Umbilical cord (tissue), 2 donors: ENCODE data around the gene SNRPB. TPM values are rescaled to one million over a fixed set of nuclear protein-coding genes. Genes with fewer than 3 reads are reported as not detected.

ENCODE experiments used
- DNase-seq: peaks from one replicate; pipeline ENCODE4 v3.0.0-alpha.2; 2015; ENCODE audit warnings: low spot score
- total RNA-seq: library from RNA; depleted of rRNA; stranded (reverse); fragments of >200 nt; gene quantifications from one replicate; pipeline ENCODE4 v1.2.3, GENCODE V29; 2014; ENCODE audit warnings: low replicate concordance; ENCODE audit not compliant: insufficient read depth

The SNRPB gene
- total RNA-seq, 1 donor from 2014 or later: 85.9 TPM

DNA sequence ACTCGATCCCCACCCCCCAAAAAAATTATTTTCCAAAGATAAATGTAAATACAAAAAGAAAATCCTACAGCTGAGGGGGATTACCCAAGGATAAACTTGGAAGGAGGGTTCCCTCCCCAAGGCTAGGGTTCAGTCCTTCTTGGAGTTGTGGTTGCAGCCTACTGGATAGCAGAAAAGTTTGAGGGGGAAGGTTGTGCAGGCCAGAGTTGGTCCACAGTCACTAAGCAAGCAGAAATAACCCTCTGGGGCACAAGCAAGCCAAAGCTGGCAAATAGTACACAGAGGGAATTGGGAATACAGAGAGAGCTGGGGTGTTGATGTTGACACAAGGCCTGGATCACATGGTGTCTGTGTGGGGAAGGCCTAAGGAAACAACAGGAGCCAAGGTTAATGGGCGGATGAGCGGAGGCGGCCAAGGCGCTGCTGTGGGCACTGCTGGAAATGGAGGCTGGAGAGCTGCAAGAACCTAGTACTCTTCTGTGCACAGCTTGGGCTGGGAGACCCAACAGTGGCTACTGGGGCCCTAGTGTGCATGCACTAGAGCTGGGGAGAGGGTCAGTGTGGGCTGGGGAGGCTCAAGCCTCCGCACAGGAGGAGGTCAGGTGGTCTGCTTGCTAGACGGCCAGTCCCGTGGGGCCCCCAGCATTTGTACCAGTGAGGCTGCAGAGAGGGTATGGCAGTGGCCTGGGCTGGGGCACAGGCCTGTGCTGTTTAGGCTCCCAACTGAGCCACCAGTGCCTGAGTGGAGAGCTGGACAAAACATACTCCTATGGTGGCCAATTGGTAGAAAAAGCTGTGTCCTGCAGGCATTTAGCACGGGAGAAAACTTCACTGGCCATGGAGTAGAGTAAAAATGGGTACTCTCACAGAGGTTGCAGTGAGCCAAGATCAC, 5.5 kb upstream of the SNRPB start:
- DNase-seq: no peak

DNA sequence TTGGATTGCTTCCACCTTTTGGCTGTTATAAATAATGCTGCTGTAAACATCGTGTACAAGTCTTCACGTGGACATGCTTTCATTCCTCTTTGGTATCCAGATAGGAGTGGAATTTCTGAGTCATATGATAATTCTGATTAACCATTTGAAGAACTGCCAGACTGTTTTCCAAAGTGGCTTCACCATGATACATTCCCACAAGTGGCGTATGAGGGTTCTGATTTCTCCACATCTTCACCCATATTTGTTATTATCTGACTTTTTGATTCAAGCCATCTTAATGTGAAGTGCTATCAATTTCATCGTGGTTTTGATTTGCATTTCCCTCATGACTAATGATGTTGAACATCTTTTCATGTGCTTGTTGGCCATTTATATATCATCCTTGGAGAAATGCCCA, 2.9 kb upstream of the SNRPB start:
- DNase-seq: no peak

DNA sequence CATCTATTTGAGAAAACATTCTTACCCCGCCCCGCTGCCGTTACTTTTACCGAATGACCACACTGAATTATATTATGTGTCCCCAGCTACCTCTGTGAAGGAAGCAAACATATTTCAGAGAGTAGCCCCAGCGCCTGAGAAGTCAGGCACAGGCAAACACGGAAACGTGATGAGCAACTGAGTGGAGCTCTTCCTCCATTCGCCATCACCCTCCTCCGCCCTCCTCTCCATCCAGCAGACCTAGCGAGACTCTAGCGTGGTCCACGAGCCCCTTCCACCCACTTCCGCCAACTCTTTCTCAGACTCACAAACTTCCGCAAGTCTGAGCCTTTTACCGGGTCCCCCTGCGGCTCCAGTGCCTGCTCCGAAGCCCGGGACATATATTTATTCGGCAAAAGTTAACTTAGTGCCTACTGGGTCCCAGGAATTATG, 582 bp downstream of the SNRPB start:
- DNase-seq: peak; percentile 69

DNA sequence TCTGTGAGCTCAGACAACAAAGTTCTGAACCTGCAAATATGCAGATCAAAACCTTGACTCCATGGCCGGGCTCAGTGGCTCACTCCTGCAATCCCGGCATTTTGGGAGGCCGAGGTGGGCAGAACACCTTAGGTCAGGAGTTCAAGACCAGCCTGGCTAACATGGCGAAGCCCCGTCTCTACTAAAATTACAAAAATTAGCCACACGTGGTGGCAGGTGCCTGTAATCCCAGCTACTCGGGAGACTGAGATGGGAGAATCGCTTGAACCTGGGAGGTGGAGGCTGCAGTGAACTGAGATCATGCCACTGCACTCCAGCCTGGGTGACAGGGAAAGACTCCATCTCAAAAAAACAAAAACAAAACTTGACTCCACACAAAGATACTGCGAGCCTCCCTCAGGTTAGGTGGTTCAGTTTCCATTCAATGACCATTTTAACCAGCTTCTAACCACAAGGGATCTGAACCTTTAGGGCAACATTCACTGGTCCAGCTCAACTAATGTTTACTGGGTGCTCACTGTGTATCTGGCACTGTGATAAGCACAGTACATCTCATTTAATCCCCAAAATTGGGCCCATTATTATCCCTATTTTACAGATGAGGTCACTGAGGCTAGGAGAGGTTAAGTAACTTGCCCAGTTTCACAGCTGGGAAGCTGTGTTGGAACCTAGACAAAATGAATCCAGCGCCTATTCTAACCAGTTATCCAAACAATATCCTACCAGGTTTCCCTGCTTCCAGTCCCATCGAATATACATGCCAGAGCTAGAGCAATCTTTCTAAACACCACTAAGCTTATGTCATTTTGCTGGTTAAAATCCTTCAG, 1.8 kb downstream of the SNRPB start:
- no peak for DNase-seq

GRCh38 chr20:2467412-2467811, 3.2 kb downstream of the SNRPB start:
- DNase-seq: no peak

DNA sequence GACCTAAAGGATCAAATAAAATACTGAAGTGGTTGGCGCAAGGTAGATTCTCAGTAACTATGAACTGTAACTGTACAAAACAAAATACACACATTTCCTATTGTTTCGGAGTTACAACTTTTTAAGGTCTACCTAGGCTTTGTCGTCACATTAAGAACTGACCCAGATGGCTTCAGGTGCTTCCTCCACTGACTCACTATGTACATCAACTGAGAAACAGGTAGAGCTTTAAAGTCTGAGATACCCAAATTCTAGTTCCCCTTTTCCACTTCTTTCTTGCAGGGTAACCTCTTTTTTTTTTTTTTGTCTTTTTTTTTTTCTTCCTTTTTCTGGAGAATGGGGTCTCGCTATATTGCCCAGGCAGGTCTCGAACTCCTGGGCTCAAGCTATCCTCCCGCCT, 5.5 kb downstream of the SNRPB start:
- DNase-seq: no peak

DNA sequence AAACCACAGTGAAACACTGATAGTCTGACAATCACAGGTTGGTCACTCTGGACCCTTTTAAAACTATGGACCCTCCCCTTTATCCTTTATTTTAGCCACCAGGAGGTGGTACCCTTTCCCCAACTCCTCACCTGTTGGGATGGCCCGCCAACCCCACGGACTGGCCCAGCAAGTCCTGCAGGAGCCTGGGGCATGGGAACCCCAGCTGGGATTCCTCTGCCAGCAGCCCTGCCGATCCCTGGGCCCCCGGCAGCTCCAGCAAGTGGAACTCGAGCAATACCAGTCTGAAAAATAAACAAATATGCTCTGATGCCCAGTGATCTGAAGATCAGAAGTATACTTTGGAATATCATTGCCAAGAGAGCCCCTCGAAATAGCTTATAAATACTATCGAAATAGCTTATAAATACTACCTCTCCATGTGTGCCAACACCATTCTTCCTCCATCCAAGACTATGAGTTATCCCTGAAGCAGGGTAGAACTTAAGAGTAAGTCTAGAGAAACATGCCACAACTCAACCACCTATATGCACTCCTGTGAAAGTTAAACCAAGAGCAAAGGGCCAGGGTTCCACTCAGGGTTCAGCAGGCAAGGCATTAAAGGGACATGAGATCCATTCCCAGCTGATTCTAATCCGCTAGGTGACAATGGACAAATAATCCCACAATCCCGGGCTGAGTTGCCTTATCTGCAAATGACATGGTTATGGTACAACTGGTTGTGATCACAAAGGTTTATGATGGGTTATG, 6.8 kb downstream of the SNRPB start:
- DNase-seq: no peak

- no peak for DNase-seq
These were observed 8.1 kb downstream of the SNRPB start for GRCh38 chr20:2462484-2462883.

DNA sequence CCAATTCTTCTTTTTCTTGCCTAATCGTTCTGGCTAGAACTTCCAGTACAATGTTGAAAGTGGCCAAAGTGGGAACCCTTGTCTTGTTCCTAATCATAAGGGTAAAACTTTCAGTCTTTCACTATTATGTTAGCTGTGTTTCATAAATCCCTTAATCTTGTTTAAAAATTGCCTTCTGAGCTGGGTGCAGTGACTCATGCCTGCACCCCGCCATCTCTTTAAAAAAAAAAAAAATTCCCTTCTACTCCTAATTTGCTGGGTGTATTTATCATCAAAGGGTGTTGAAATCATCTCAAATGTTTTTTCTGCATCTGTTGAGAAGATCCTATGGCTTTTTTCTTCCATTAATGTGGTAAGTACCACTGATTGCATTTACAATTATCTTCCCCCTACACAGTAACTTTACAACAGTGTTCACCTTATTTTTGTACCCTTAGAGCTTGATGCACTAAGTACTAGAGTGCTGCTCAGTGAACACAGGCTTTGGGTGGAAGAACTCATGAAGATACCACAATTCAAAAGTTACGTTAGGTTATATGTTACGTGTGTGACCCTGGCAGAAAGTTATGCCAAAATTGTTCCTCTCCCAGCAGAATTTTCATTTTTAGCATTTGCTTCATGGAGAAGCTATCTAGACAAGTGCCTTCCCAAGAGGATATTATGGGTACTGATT, 9.7 kb downstream of the SNRPB start:
- DNase-seq: no peak

DNA sequence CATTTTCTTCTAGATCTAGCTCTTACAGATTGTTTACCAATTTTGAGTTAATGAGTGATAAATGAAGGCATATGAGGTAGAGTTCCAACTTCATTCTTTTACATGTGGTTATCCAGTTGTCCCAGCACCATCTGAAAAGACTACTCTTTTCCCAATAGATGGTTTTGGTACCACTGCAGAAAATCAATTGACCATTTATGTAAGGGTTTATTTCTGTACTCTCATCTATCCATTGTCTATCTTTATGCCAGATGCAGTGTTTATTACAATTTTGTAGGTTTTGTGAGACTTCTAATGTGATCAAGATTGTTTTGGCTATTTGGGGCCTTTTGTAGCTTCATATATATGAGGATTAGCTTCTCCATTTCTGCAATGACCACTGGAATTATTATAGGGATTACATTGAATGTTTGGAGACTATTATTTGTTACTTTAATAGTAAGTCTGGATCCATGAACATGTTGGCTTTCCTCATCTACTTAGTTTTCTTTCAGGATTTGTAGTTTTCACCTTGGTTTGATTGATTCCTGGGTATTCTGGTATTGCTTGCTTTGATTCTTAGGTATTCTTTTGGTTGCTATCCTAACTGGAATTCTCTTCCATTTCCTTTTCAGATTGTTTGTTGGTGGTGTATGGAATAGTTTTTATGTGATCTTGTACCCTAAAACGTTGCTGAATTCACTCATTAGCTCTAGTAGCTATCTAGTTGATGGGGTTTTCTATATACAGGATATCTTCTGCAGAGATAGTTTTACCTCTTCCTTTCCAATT, 10.4 kb downstream of the SNRPB start:
- DNase-seq: no peak

DNA sequence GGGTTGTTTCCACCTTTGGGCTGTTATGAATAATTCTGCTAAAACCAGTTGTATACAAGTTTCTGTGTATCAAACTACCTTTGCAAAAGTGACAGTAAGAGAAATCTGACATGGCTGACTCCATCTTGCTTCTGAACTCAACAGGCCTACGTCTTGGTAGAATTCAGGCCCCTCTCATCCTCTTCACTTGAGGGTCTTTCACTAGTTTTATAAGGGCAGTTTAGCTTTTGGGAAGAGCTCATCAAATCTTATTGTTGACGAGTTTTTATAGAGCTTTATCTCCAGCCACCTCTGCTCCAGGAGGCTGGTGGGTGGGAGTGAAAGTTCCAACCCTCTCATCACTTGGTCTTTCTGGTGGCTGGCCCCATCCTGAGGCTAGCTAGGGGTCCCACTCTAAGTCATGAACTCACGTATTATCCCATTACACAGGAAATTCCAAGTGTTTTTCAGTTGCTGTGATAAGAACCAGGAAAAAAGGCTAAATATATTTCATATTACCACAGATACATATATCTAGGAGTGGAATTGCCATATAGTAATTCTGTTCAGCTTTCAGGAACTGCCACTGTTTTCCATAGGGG, 11.6 kb downstream of the SNRPB start:
- DNase-seq: no peak

DNA sequence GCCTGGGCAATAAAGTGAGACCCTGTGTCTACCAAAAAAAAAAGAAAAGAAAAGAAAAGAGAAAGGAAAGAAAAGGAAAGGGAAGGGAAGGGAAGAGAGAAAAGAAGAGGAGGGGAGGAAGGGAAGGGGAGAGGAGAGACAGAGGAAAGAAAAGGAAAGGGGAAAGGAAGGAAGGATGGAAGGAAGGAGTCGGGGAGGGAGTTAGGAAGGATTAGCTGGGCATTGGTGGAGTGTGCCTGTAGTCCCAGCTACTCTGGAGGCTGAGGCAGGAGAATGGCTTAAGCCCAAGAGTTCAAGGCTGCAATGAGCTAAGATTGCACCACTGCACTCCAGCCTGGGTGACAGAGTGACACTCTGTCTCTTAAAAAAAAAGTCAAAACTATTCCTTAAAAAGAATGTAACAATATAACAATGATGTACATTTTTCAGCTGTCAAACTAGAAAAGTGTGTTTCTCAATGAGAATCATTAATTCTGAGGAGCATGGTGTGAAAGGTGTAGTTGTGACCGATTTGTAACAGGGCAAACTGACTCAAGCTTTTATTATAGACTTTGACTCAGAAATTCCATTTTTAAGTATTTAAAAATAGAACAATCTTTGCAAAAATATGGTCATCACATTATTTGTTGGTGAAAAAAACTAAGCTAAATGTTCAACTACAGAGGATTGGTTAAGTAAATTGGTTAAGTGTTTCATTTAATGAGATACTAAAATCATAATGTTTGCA, 14.7 kb downstream of the SNRPB start:
- no peak for DNase-seq

DNA sequence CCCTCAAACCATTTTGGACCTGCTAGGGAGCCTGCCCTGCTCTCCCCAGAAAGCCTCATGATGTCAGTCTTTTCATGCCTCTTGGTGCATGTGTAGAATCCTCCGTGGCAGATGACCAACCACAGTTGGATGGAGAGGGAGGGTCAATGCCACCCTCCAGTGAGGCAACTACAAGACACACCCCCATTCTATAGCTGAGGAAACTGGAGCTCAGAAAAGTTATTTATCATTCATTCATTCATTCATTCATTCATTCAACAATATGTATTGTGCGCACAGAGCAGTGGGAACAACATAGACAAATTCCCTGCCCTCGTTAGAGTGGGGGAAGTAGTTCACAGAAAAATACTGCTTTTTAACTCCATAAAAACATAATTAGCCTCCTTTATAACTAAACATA, 16.8 kb downstream of the SNRPB start:
- DNase-seq: no peak

DNA sequence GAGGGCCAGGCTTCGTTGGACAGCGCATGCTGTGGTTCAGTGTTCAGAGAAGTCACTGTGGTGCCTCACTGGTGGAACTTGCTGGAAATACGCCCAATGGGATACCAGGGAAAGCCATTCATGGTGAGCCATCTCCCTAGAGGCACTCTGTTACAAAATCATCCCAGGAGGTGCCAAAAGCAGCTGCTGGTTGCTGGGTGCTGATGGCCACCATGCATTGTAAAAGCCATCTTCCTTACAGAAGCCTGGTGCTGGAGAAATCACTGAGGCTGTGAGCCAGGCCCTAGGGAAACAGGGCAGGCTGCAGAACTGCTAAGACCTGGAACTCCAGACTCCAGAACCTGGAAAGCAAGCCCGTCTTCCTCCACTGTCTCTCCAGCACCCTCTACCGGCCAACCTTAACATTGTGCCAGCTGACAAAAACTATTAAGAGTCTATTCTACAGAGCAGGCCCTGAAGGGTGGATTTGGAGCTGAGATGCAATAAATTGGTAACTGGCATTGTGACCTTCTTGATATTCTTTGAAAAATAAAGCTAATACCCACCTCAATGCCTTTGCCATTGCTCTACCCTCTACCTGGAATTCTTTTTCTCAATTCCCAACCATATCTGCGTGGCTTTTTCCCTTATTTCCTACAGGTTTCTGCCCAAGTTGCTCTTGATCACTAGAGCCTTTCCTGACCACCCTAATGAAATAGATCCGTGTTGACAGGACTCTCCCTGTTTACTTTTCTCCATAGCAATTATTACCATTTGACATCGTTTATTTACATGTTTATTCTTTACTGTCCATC, 18.5 kb downstream of the SNRPB start:
- DNase-seq: peak; percentile 49

GRCh38 chr20:2451422-2451821, 19.2 kb downstream of the SNRPB start:
- DNase-seq: no peak

GRCh38 chr20:2449386-2449785, 21.2 kb downstream of the SNRPB start:
- DNase-seq: no peak

- no peak for DNase-seq
These were observed 23.7 kb downstream of the SNRPB start for GRCh38 chr20:2446845-2447244.

GRCh38 chr20:2431185-2431584, 39.4 kb downstream of the SNRPB start:
- no peak for DNase-seq

- DNase-seq: no peak
These were observed 40.1 kb downstream of the SNRPB start for GRCh38 chr20:2430538-2430937.
